Measurements from ENCODE around the gene MDC1.
"Not testable (repeated sequence)": the region's sequence is repeated elsewhere in the genome, so short reads cannot be mapped to it uniquely, and the experiment has no call there.

The MDC1 gene

DNA sequence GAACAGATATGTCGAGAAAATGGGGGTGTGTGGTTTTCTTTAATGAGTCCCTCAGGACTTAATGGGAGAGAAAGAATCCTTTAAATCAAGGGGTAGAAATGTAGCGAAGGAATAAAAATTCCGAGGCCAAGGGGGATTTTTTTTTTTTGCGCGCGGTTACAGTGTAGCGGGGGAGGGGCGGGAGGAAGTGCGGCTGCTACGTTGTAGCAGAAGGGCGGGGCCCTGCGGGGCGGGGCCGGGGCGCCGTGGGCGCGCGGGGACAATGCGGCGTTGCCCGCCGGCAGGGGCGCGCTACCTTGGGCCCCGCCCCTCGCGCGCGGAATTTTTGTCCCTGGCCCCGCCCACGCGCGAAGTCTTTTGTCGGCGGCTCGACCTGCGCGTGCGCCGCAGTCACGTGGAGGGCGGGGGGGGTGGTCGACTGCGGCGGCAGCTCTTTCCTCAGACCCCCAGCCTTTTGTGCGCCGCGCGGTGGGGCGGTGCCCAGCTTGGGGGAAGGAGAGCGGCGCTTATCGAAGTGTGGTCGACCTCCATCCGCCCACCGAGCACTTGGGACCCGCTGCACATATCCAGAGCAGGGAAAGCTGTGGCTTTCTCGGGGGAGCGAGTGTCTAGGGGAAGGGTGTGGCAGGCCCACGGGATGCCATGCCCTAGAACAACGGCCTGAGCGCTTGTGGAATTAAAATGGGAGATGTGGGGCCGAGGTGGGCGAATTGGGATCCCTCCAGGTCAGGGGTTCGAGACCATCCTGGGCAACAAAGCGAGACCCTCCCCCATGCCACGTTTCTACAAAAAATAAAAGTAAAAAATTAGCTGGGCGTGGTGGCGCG is 4.3 kb upstream of the MDC1 start:
- TF ChIP-seq POLR2AphosphoS5 (IDR thresholded peaks at IDR 0.05; ENCODE audit: low read depth, low read length) (peak; percentile 88), TAF1 (IDR thresholded peaks at IDR 0.05; ENCODE audit: borderline replicate concordance, low read depth, low read length) (no peak; the same call in 1 of the 2 replicates), POLR2A (IDR thresholded peaks at IDR 0.05; ENCODE audit: low read depth, low read length) (peak; percentile 78)
- FAIRE-seq (peak; percentile 48), DNase-seq (ENCODE audit: insufficient read length) (peak; percentile 71)

DNA sequence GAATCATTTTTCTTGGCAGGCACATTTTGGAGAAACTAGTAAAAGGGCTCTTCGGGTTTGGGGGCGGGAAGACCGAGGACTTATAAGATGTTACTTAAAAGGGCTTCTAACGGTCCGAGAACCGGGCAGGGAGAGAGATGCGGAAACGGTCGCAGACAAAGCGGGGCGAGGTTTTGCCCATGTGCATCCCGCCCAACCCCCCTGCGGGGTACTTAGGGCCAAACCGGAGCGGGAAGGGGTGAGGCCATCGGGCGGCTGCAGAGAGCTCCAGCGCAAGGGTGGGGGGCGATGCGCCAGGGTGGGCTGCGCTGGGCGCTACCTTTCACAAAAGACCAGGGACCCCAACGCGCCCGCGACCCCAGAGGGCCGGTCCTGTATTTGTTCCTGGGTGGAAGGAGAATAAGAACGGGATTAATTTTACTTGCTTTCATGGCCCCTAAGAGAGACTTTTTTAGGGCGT is 3.7 kb upstream of the MDC1 start:
- FAIRE-seq, result no peak
- DNase-seq (ENCODE audit: insufficient read length), result no peak
- TF ChIP-seq TAF1 (IDR thresholded peaks at IDR 0.05; ENCODE audit: borderline replicate concordance, low read depth, low read length), result no peak
- TF ChIP-seq POLR2AphosphoS5 (IDR thresholded peaks at IDR 0.05; ENCODE audit: low read depth, low read length), result no peak; the same call in 1 of the 2 replicates
- TF ChIP-seq POLR2A (IDR thresholded peaks at IDR 0.05; ENCODE audit: low read depth, low read length), result no peak

GRCh38 chr6:30719791-30720737 is 3.0 kb upstream of the MDC1 start, which contains the start of gene TUBB:
TSS of gene TUBB (plus strand) at chr6:30720352. CDS start at chr6:30720507, 155 bp downstream.
- peak; percentile 70 for DNase-seq (ENCODE audit: insufficient read length)
- FAIRE-seq, result peak; percentile 95
- TF ChIP-seq POLR2A (IDR thresholded peaks at IDR 0.05; ENCODE audit: low read depth, low read length), result peak; percentile 93
- TF ChIP-seq TAF1 (IDR thresholded peaks at IDR 0.05; ENCODE audit: borderline replicate concordance, low read depth, low read length), result peak; percentile 99
- peak; percentile 91 for TF ChIP-seq POLR2AphosphoS5 (IDR thresholded peaks at IDR 0.05; ENCODE audit: low read depth, low read length)

- FAIRE-seq, result no peak
- no peak for DNase-seq (ENCODE audit: insufficient read length)
- TF ChIP-seq POLR2A (IDR thresholded peaks at IDR 0.05; ENCODE audit: low read depth, low read length), result no peak
- TF ChIP-seq TAF1 (IDR thresholded peaks at IDR 0.05; ENCODE audit: borderline replicate concordance, low read depth, low read length), result no peak
- TF ChIP-seq POLR2AphosphoS5 (IDR thresholded peaks at IDR 0.05; ENCODE audit: low read depth, low read length), result no peak; the same call in 1 of the 2 replicates
Observed at GRCh38 chr6:30719356-30719755, 2.3 kb upstream of the MDC1 start.

DNA sequence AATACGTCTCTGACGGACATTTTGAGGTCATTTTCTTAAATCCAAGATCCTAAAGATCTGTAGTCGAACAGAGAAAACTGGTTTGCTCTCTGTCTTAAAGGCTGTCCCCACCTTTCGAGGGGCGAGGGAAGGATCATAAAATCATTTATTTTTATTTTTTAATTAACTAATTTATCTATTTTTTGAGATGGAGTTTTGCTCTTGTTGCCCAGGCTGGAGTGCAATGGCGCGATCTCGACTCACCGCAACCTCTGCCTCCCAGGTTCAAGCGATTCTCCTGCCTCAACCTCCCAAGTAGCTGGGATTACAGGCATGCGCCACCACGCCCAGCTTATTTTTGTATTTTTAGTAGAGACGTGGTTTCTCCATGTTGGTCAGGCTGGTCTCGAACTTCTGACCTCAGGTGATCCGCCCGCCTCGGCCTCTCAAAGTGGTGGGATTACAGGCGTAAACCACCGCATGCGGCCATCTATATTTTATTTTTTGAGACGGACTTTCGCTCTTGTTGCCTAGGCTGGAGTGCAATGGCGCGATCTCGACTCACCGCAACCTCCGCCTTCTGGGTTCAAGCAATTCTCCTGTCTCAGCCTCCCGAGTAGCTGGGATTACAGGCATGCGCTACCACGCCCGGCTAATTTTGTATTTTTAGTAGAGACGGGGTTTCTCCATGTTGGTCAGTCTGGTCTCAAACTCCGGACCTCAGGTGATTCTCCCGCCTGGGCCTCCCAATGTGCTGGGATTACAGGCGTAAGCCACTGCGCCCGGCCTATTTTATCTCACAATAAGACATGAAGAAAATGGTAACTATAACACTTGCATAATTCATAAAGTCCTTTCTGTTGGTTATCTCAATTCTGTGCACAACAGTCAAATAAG is 1.0 kb upstream of the MDC1 start:
- FAIRE-seq; DNase-seq (ENCODE audit: insufficient read length): not testable (repeated sequence)

- peak; percentile 5 for FAIRE-seq
- no peak for TF ChIP-seq POLR2AphosphoS5 (IDR thresholded peaks at IDR 0.05; ENCODE audit: low read depth, low read length)
- no peak for TF ChIP-seq TAF1 (IDR thresholded peaks at IDR 0.05; ENCODE audit: borderline replicate concordance, low read depth, low read length)
- TF ChIP-seq POLR2A (IDR thresholded peaks at IDR 0.05; ENCODE audit: low read depth, low read length), result no peak
Observed at GRCh38 chr6:30716879-30717128, 277 bp downstream of the MDC1 start.

DNA sequence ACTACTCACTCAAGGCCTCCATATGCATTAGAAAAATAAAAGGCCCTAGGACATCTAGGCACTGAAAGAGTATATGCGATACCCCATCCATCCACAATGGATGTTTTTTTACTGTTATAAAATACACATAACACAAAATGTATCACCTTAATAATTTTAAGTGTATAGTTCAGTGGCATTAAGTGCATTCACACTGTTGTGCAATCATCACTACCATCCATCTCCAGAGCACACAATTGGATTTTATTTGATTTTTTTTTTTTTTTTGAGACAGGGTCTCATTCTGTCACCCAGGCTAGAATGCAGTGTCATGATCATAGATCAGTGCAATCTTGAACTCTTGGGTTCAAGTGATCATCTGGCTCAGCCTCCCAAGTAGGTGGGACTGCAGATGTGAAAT is 2.8 kb downstream of the MDC1 start:
- TF ChIP-seq POLR2A (IDR thresholded peaks at IDR 0.05; ENCODE audit: low read depth, low read length), result no peak
- no peak for TF ChIP-seq POLR2AphosphoS5 (IDR thresholded peaks at IDR 0.05; ENCODE audit: low read depth, low read length)
- TF ChIP-seq TAF1 (IDR thresholded peaks at IDR 0.05; ENCODE audit: borderline replicate concordance, low read depth, low read length), result no peak
- DNase-seq (ENCODE audit: insufficient read length) (no peak), FAIRE-seq (no peak)

More at GRCh38 chr6:30716879-30717128, 277 bp downstream of the MDC1 start:
- DNase-seq (ENCODE audit: insufficient read length), result no peak

DNA sequence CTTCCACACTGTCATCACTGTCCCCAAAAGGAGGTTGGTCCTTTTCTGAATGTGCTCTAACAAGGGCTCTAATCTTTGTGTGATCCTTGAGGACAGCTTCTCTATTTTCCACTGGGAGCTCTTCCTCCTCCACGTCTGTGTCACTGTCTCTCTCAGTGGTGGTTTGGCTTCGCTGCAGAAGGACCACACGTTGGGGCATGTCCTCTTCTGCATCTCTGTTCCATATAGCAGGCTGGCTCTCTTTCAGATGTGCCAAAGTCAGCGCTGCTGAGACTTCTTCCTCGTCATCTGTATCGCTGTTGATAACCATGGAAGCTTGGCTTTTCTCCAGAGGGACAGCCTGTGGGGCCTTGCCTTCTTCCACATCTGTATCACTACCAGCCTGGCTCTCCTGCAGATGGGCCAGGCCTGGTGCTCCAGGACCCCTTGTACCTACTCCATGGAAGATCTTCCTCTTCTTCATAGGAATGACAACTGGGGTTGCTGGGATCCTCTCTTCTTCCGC is 4.6 kb downstream of the MDC1 start:
- no peak for TF ChIP-seq POLR2A (IDR thresholded peaks at IDR 0.05; ENCODE audit: low read depth, low read length)
- TF ChIP-seq TAF1 (IDR thresholded peaks at IDR 0.05; ENCODE audit: borderline replicate concordance, low read depth, low read length), result no peak
- no peak for TF ChIP-seq POLR2AphosphoS5 (IDR thresholded peaks at IDR 0.05; ENCODE audit: low read depth, low read length)
- DNase-seq (ENCODE audit: insufficient read length) (no peak), FAIRE-seq (no peak)

- TF ChIP-seq TAF1 (IDR thresholded peaks at IDR 0.05; ENCODE audit: borderline replicate concordance, low read depth, low read length) (no peak), POLR2A (IDR thresholded peaks at IDR 0.05; ENCODE audit: low read depth, low read length) (no peak; the same call in 1 of the 2 replicates), POLR2AphosphoS5 (IDR thresholded peaks at IDR 0.05; ENCODE audit: low read depth, low read length) (no peak; the same call in 1 of the 2 replicates)
- FAIRE-seq (no peak), DNase-seq (ENCODE audit: insufficient read length) (no peak)
Observed at GRCh38 chr6:30711758-30712380, 5.2 kb downstream of the MDC1 start.

DNA sequence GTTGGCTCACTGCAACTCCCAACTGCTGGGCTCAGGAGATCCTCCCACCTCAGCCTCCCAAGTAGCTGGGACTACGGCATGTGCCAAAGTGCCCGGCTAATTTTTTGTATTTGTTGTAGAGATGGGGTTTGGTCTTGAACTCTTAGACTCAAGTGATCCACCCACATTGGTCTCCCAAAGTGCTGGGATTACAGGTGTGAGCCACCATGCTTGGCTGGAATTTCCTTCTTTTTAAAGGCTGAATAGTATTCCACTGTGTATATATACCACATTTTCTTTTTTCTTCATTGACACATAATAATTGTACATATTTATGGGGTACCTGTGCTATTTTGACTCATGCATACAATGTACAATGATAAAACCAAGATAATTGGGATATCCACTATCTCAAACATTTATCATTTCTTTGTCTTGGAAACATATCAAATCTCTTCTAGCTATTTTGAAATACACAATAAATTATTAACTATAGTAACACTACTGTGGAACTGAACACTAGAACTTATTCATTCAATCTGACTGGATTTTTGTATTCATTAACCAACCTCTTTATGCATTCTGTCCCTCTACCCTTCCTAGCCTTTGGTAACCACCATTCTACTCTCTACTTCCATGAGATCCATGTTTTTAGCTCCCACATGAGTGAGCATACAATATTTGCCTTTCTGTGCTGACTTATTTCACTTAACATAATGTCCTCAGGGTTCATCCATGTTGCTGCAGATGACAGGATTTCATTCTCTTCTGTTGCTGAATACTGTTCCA is 7.8 kb downstream of the MDC1 start:
- no peak for DNase-seq (ENCODE audit: insufficient read length)
- no peak for TF ChIP-seq POLR2AphosphoS5 (IDR thresholded peaks at IDR 0.05; ENCODE audit: low read depth, low read length)
- TF ChIP-seq TAF1 (IDR thresholded peaks at IDR 0.05; ENCODE audit: borderline replicate concordance, low read depth, low read length), result no peak
- no peak for TF ChIP-seq POLR2A (IDR thresholded peaks at IDR 0.05; ENCODE audit: low read depth, low read length)
- FAIRE-seq, result no peak

Measured in GM12892 (cell line).